ENCODE measurements around the gene TRPC4AP.

TRPC4AP gene

DNA sequence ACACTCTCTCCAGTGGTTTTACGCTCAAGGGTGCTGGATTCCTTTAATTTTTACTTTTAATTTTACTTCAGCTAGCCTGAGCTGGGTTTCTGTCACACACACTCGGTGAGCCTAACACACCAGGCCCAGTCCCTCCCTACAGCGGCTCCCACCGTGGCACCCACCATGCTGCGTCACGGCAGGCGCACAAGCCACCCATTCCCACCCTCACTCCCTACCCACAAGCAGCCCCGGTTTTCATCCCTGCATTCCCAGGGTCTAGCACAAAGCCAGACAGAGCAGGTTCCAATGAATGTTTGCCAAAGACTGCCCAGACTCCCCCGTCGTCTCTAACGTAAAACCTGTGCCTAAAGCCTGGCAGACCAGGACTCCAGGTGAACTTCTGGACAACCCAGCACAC is 86.6 kb downstream of the TRPC4AP start:
- Histone ChIP-seq H3K27me3 (ENCODE audit: low read length) (no peaks in the 10 kb centered on the region), H3K36me3 (ENCODE audit: low read length) (no peaks in the 10 kb centered on the region), H3F3A (ENCODE audit: insufficient read depth) (no peaks in the 10 kb centered on the region), H3K27ac (ENCODE audit: low read depth, low read length) (no peak overlapping the region), H4K20me1 (ENCODE audit: low read depth, low read length) (no peaks in the 10 kb centered on the region), H3K79me2 (ENCODE audit: insufficient read depth, low read length) (no peaks in the 10 kb centered on the region), H3K9ac (ENCODE audit: low read length) (no peak overlapping the region), H3K9me3 (ENCODE audit: insufficient read depth, low read length) (no peaks in the 10 kb centered on the region), H3K4me3 (ENCODE audit: insufficient read depth, low read length, poor library complexity, severe bottlenecking) (no peak overlapping the region), H2AFZ (ENCODE audit: low read depth, low read length, severe bottlenecking) (no peak overlapping the region), H3K4me2 (ENCODE audit: low read depth, low read length, poor library complexity, severe bottlenecking) (no peak overlapping the region), H3K9me2 (replicated peaks; ENCODE audit: insufficient read depth, low read length) (no peaks in the 10 kb centered on the region)
- TF ChIP-seq, protein P1, sequence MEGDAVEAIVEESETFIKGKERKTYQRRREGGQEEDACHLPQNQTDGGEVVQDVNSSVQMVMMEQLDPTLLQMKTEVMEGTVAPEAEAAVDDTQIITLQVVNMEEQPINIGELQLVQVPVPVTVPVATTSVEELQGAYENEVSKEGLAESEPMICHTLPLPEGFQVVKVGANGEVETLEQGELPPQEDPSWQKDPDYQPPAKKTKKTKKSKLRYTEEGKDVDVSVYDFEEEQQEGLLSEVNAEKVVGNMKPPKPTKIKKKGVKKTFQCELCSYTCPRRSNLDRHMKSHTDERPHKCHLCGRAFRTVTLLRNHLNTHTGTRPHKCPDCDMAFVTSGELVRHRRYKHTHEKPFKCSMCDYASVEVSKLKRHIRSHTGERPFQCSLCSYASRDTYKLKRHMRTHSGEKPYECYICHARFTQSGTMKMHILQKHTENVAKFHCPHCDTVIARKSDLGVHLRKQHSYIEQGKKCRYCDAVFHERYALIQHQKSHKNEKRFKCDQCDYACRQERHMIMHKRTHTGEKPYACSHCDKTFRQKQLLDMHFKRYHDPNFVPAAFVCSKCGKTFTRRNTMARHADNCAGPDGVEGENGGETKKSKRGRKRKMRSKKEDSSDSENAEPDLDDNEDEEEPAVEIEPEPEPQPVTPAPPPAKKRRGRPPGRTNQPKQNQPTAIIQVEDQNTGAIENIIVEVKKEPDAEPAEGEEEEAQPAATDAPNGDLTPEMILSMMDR (IDR thresholded peaks at IDR 0.05; ENCODE audit: insufficient read depth, low read length, poor library complexity, severe bottlenecking), result no peak
- no peak for TF ChIP-seq EZH2phosphoT487 (conservative IDR thresholded peaks at IDR 0.05; ENCODE audit: low read length)

DNA sequence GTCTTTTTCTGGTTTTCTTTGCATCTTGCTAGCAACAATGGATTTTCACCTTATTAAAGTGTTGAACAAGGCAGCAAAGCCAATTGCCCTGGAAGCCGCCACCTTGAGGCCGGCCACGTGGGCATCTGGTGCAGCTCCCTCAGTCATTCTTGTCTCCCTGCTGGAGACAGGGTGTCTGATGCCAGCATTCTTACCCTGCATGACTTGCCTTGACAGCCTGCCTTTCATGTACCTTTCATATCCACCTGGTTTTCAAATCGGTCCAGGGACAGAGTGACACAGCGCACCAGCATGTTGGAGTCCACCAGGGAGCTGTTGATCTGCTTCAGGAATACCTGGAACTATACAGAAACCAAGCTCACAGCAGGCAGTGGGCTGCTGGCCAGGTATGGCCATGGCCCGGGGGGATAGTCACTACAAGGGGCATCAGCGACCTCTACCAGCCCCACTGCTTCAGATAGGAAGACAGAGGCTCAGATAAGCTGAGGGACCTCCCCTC is 87.1 kb downstream of the TRPC4AP start:
- Histone ChIP-seq H3K79me2 (ENCODE audit: insufficient read depth, low read length) (no peaks in the 10 kb centered on the region), H3K27ac (ENCODE audit: low read depth, low read length) (no peak overlapping the region), H3K9me3 (ENCODE audit: insufficient read depth, low read length) (no peaks in the 10 kb centered on the region), H3K27me3 (ENCODE audit: low read length) (no peaks in the 10 kb centered on the region), H2AFZ (ENCODE audit: low read depth, low read length, severe bottlenecking) (no peak overlapping the region), H3K9me2 (replicated peaks; ENCODE audit: insufficient read depth, low read length) (no peaks in the 10 kb centered on the region), H4K20me1 (ENCODE audit: low read depth, low read length) (no peaks in the 10 kb centered on the region), H3K4me3 (ENCODE audit: insufficient read depth, low read length, poor library complexity, severe bottlenecking) (no peak overlapping the region), H3K9ac (ENCODE audit: low read length) (no peak overlapping the region), H3K4me2 (ENCODE audit: low read depth, low read length, poor library complexity, severe bottlenecking) (no peak overlapping the region), H3K36me3 (ENCODE audit: low read length) (no peaks in the 10 kb centered on the region), H3F3A (ENCODE audit: insufficient read depth) (no peaks in the 10 kb centered on the region)
- no peak for TF ChIP-seq EZH2phosphoT487 (conservative IDR thresholded peaks at IDR 0.05; ENCODE audit: low read length)
- TF ChIP-seq, protein P1 (IDR thresholded peaks at IDR 0.05; ENCODE audit: insufficient read depth, low read length, poor library complexity, severe bottlenecking), result no peak

DNA sequence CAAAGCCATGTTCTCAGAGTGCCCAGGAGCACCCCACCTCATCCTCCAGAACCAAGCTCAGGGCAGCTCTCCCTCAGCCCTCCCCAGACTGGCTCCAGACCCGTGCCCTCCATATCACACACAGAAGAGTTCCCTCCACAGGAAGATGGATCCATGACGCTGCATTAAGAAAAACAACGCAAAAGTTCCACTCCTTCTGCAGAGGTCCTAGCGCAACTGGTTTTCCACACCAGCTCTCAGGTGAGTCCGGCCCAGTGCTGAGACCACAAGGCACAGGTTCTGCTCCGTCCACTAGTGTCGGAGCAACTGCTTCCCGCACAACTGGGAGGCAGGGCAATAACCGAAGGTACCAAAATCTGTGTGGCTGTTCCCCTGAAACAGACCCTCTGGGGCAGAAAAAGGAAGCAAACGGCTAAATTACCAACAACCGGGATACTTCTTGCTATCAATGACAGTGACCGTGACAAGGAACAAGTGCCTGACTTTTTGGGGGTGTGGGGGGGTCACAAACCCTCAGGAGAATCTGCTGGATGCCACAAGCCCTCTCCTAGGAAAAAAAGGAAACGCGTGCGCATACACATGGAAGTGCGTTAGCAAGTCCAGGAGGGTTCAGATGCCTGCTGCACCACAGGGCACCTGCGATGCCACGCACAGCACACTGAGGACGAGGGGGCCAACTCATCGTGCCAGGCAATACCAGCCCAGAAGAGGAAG is 87.7 kb downstream of the TRPC4AP start:
- H4K20me1 ChIP-seq (ENCODE audit: low read depth, low read length), result no peaks in the 10 kb centered on the region
- H3K9me3 ChIP-seq (ENCODE audit: insufficient read depth, low read length), result no peaks in the 10 kb centered on the region
- no peak overlapping the region for H3K27ac ChIP-seq (ENCODE audit: low read depth, low read length)
- H3K4me2 ChIP-seq (ENCODE audit: low read depth, low read length, poor library complexity, severe bottlenecking), result no peak overlapping the region
- H2AFZ ChIP-seq (ENCODE audit: low read depth, low read length, severe bottlenecking), result no peak overlapping the region
- no peak overlapping the region for H3K4me3 ChIP-seq (ENCODE audit: insufficient read depth, low read length, poor library complexity, severe bottlenecking)
- no peaks in the 10 kb centered on the region for H3K36me3 ChIP-seq (ENCODE audit: low read length)
- H3K9ac ChIP-seq (ENCODE audit: low read length), result no peak overlapping the region
- no peaks in the 10 kb centered on the region for H3K27me3 ChIP-seq (ENCODE audit: low read length)
- TF ChIP-seq EZH2phosphoT487 (conservative IDR thresholded peaks at IDR 0.05; ENCODE audit: low read length), result no peak
- TF ChIP-seq, protein P1 (IDR thresholded peaks at IDR 0.05; ENCODE audit: insufficient read depth, low read length, poor library complexity, severe bottlenecking), result no peak
- no peaks in the 10 kb centered on the region for H3K79me2 ChIP-seq (ENCODE audit: insufficient read depth, low read length)
- H3K9me2 ChIP-seq (replicated peaks; ENCODE audit: insufficient read depth, low read length), result no peaks in the 10 kb centered on the region
- no peaks in the 10 kb centered on the region for H3F3A ChIP-seq (ENCODE audit: insufficient read depth)

Measured in SU-DHL-6 (cell line).